PFSK-1 (cell line): Measurements from ENCODE around the gene PARVB.

Source experiments
- FOXP2 ChIP-seq: optimal IDR thresholded peaks from 2 replicates; pipeline ENCODE3; 2011; ENCODE audit warnings: borderline replicate concordance, control low read depth, inconsistent platforms; ENCODE audit not compliant: insufficient read depth; ENCODE audit errors: extremely low read length, extremely low read depth
- POLR2AphosphoS5 ChIP-seq: IDR thresholded peaks from 2 replicates; pipeline ENCODE4 v1.6.1; 2012; ENCODE audit warnings: low read depth, mild to moderate bottlenecking, control low read depth, low read length, moderate library complexity
- SIN3A ChIP-seq: IDR thresholded peaks from 2 replicates; pipeline ENCODE4 v1.6.1; 2012; ENCODE audit warnings: mild to moderate bottlenecking, low read length, moderate library complexity, borderline replicate concordance; ENCODE audit not compliant: insufficient read depth
- TAF1 ChIP-seq: IDR thresholded peaks from 2 replicates; pipeline ENCODE4 v1.6.1; 2012; ENCODE audit warnings: low read length, control low read depth, borderline replicate concordance; ENCODE audit not compliant: insufficient read depth
- TF ChIP-seq, protein P1 (sequence below), 2 experiments: IDR thresholded peaks; 2 replicates each; pipeline versions ENCODE4 v1.6.1 to v1.8.0; 2011 to 2012; ENCODE audit warnings: low read depth in 2 of 2, low read length in 2 of 2, control low read depth in 1 of 2, inconsistent platforms in 1 of 2, mild to moderate bottlenecking in 1 of 2, moderate library complexity in 1 of 2; ENCODE audit not compliant: insufficient read depth in 1 of 2

DNA sequence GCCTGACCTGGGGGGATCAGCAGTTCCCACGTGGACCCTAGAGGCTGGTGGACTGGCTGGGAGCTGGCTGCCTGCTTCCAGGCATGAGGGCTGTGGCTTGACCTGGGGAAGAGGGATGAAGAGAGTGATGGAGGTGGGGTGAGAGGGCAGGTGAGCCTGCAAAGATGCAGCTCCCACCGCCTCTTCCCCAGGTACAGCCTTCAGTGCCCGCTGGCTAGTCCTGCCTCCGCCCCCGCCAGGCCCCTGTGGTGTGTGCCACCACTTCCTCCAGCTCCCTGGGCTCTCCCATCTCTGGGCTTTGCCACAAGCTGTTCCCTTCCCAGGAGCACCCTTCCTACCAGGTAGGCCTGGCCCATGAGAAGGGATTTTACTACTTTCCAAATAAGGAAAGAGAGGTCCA is 175.8 kb downstream of the PARVB start:
- TF ChIP-seq, protein P1, sequence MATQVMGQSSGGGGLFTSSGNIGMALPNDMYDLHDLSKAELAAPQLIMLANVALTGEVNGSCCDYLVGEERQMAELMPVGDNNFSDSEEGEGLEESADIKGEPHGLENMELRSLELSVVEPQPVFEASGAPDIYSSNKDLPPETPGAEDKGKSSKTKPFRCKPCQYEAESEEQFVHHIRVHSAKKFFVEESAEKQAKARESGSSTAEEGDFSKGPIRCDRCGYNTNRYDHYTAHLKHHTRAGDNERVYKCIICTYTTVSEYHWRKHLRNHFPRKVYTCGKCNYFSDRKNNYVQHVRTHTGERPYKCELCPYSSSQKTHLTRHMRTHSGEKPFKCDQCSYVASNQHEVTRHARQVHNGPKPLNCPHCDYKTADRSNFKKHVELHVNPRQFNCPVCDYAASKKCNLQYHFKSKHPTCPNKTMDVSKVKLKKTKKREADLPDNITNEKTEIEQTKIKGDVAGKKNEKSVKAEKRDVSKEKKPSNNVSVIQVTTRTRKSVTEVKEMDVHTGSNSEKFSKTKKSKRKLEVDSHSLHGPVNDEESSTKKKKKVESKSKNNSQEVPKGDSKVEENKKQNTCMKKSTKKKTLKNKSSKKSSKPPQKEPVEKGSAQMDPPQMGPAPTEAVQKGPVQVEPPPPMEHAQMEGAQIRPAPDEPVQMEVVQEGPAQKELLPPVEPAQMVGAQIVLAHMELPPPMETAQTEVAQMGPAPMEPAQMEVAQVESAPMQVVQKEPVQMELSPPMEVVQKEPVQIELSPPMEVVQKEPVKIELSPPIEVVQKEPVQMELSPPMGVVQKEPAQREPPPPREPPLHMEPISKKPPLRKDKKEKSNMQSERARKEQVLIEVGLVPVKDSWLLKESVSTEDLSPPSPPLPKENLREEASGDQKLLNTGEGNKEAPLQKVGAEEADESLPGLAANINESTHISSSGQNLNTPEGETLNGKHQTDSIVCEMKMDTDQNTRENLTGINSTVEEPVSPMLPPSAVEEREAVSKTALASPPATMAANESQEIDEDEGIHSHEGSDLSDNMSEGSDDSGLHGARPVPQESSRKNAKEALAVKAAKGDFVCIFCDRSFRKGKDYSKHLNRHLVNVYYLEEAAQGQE (IDR thresholded peaks at IDR 0.05; ENCODE audit: insufficient read depth in 1 of 2, low read depth in 2 of 2, low read length in 2 of 2) = no peak
- TF ChIP-seq POLR2AphosphoS5 (no peak), SIN3A (no peak), TAF1 (no peak), FOXP2 (no peak)
